Lower leg skin (tissue), 3 donors: ENCODE results near the gene TLK2.
"Not testable (repeated sequence)": the region's sequence is repeated elsewhere in the genome, so short reads cannot be mapped to it uniquely, and the experiment has no call there.

Experiments
- CTCF ChIP-seq, 3 donors: fragments of 450-650 bp; IDR thresholded peaks; one replicate each; pipeline ENCODE4 v1.5.1; 2016; ENCODE audit warnings: antibody characterized with exemption in 3 of 3, mild to moderate bottlenecking in 3 of 3, moderate library complexity in 2 of 3
- POLR2A ChIP-seq, 2 donors: fragments of 450-650 bp; IDR thresholded peaks; one replicate each; pipeline ENCODE4 v1.6.1; 2016 to 2017; ENCODE audit warnings: antibody characterized with exemption in 2 of 2, mild to moderate bottlenecking in 1 of 2, moderate library complexity in 1 of 2

DNA sequence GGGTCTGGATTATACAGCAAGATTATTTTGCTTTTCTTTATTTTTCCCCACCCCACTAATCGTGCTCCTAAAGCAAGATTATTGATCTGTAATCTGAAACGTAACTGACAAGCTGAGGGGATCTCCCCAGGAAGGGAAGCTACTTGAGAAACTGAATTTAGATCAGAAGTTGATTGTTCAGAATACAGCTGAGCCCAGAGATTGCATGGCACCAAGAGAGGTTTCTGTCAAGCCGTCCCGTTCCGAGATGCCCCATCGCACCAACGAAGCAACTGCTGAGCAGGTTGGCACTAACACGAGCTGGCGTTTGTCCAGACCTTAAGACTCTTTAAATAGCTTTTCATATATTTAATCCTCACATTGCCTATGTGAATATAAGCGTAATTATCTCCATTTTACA lies 20.1 kb upstream of the TLK2 start:
- TF ChIP-seq POLR2A, CTCF (IDR thresholded peaks at IDR 0.05): not testable (repeated sequence)
